Natural killer cell (primary cell): ENCODE results near the gene DPH2. TPM values are rescaled to one million over a fixed set of nuclear protein-coding genes. Genes with fewer than 3 reads are reported as not detected.

Experiments used
- ATAC-seq, 3 donors: fragments of 150-1000 bp in 2 of 3; fragments of 200-7000 bp in 1 of 3; cut with Tn5 transposase; 1 replicate in 1 of 3; 2 replicates in 2 of 3; pipeline ENCODE4 v1.10.0; 2021; ENCODE audit warnings: mild to moderate bottlenecking in 2 of 3, moderate library complexity in 2 of 3
- DNase-seq, 2 donors: peaks; one replicate each; pipeline versions ENCODE4 v3.0.0 to v3.0.0-alpha.2; 2013 to 2021; ENCODE audit warnings: mixed read lengths in 1 of 2
- H3K27ac ChIP-seq: one replicate; pipeline ENCODE4 v1.5.1; 2013; ENCODE audit warnings: mild to moderate bottlenecking, low read length
- H3K27me3 ChIP-seq: one replicate; pipeline ENCODE4 v1.6.1; 2013; ENCODE audit warnings: low read length; ENCODE audit not compliant: control insufficient read depth, insufficient read depth
- H3K36me3 ChIP-seq: one replicate; pipeline ENCODE4 v1.6.1; 2013; ENCODE audit warnings: low read length; ENCODE audit not compliant: control insufficient read depth, insufficient read depth
- H3K4me1 ChIP-seq: one replicate; pipeline ENCODE4 v1.6.1; 2013; ENCODE audit warnings: low read length; ENCODE audit not compliant: control insufficient read depth, insufficient read depth
- H3K4me3 ChIP-seq: one replicate; pipeline ENCODE4 v1.5.1; 2013; ENCODE audit warnings: low read length
- H3K9me3 ChIP-seq: one replicate; pipeline ENCODE4 v1.6.1; 2013; ENCODE audit warnings: low read length; ENCODE audit not compliant: control insufficient read depth, insufficient read depth
- H3K27ac Mint-ChIP-seq, 2 donors: one replicate each; pipeline ENCODE4 v1.8.0; 2022; ENCODE audit warnings: mild to moderate bottlenecking in 2 of 2, mixed read lengths in 2 of 2, moderate library complexity in 1 of 2
- H3K27me3 Mint-ChIP-seq, 2 donors: one replicate each; pipeline ENCODE4 v1.8.0; 2022; ENCODE audit warnings: low read depth in 2 of 2, mixed read lengths in 2 of 2
- H3K36me3 Mint-ChIP-seq: one replicate; pipeline ENCODE4 v1.8.0; 2022; ENCODE audit warnings: mixed read lengths
- H3K4me1 Mint-ChIP-seq, 2 donors: one replicate each; pipeline ENCODE4 v1.8.0; 2022; ENCODE audit warnings: mixed read lengths in 2 of 2
- H3K4me3 Mint-ChIP-seq: one replicate; pipeline ENCODE4 v1.8.0; 2022; ENCODE audit warnings: mild to moderate bottlenecking, moderate library complexity, mixed read lengths
- H3K9me3 Mint-ChIP-seq, 2 donors: one replicate each; pipeline ENCODE4 v1.8.0; 2022; ENCODE audit warnings: mixed read lengths in 2 of 2
- CTCF ChIP-seq: fragments of 200-600 bp; IDR thresholded peaks from one replicate; pipeline ENCODE4 v1.8.0; 2022; ENCODE audit warnings: antibody characterized with exemption
- WGBS: methylation state at CpG from one replicate; pipeline ENCODE4 v1.1.7; 2013; ENCODE audit warnings: missing lambda C conversion rate; ENCODE audit not compliant: insufficient coverage; 5-methylcytosine and 5-hydroxymethylcytosine counted together
- intact Hi-C: fragments of 100-400 bp; cut with micrococcal nuclease; formaldehyde crosslinking; loops from one replicate; pipeline ENCODE4 v1.14.2; 2022
- total RNA-seq, 4 donors: library from RNA; stranded (reverse); fragments of 120-200 nt in 1 of 4; gene quantifications; one replicate each; pipeline versions ENCODE4 v1.2.3 to v1.2.4, GENCODE V29; 2013 to 2022

DPH2 gene
- total RNA-seq, 3 donors from 2014 or later (not counting 1 experiment from before 2014, with no cell fraction given): 18.2 to 27.3 (median 18.8) TPM

GRCh38 chr1:43981135-43981491 is 11.3 kb downstream of the DPH2 start:
- no peak for TF ChIP-seq CTCF
- no peak for ATAC-seq
- Histone ChIP-seq H3K4me1 (peaks cover 29% of the 10 kb centered on the region), H3K9me3 (no peaks in the 10 kb centered on the region), H3K4me3 (no peak overlapping the region), H3K27ac (no peak overlapping the region), H3K36me3 (peaks cover 18% of the 10 kb centered on the region), H3K27me3 (no peaks in the 10 kb centered on the region)
- peaks cover 9% of the 10 kb centered on the region for H3K36me3 Mint-ChIP-seq
- no peaks in the 10 kb centered on the region for H3K9me3 Mint-ChIP-seq
- no peak overlapping the region for H3K4me3 Mint-ChIP-seq
- intact Hi-C loops: no loop called here
- no peak for DNase-seq
- no peak overlapping the region for H3K27ac Mint-ChIP-seq
- no peaks in the 10 kb centered on the region for H3K27me3 Mint-ChIP-seq
- peaks cover 23 to 49% of the 10 kb centered on the region in 2 donors for H3K4me1 Mint-ChIP-seq
- 86% methylated on average over 20 of the region's 20 CpGs for WGBS

- no peaks in the 10 kb centered on the region for H3K27me3 Mint-ChIP-seq
- no peak overlapping the region for H3K27ac ChIP-seq
- WGBS: 96% methylated on average over 20 of the region's 20 CpGs
- no peak overlapping the region for H3K4me3 Mint-ChIP-seq
- peaks cover 9% of the 10 kb centered on the region for H3K36me3 Mint-ChIP-seq
- no peaks in the 10 kb centered on the region for H3K9me3 Mint-ChIP-seq
- H3K9me3 ChIP-seq: no peaks in the 10 kb centered on the region
- no peak overlapping the region for H3K4me3 ChIP-seq
- peaks cover 17 to 44% of the 10 kb centered on the region in 2 donors for H3K4me1 Mint-ChIP-seq
- TF ChIP-seq CTCF: no peak
- H3K27me3 ChIP-seq: no peaks in the 10 kb centered on the region
- no peak for ATAC-seq
- no peak overlapping the region for H3K27ac Mint-ChIP-seq
- DNase-seq: no peak
- H3K36me3 ChIP-seq: peaks cover 14% of the 10 kb centered on the region
- H3K4me1 ChIP-seq: peaks cover 24% of the 10 kb centered on the region
- intact Hi-C loops: no loop called here
These were observed 11.8 kb downstream of the DPH2 start for GRCh38 chr1:43981636-43982035.

GRCh38 chr1:43982241-43982640 is 12.4 kb downstream of the DPH2 start:
- H3K27ac ChIP-seq: no peak overlapping the region
- no peak overlapping the region for H3K4me3 Mint-ChIP-seq
- no peak for DNase-seq
- no peak overlapping the region for H3K4me3 ChIP-seq
- ATAC-seq: no peak
- peaks cover 8% of the 10 kb centered on the region for H3K36me3 ChIP-seq
- H3K27me3 ChIP-seq: no peaks in the 10 kb centered on the region
- H3K9me3 ChIP-seq: no peaks in the 10 kb centered on the region
- H3K9me3 Mint-ChIP-seq: no peaks in the 10 kb centered on the region
- no peak overlapping the region for H3K27ac Mint-ChIP-seq
- H3K36me3 Mint-ChIP-seq: peaks cover 5% of the 10 kb centered on the region
- H3K4me1 ChIP-seq: peaks cover 20% of the 10 kb centered on the region
- intact Hi-C loops: no loop called here
- peaks cover 11 to 38% of the 10 kb centered on the region in 2 donors for H3K4me1 Mint-ChIP-seq
- no peaks in the 10 kb centered on the region for H3K27me3 Mint-ChIP-seq
- 89% methylated on average over 8 of the region's 8 CpGs for WGBS
- TF ChIP-seq CTCF: no peak

- H3K4me1 Mint-ChIP-seq: peaks cover 6 to 32% of the 10 kb centered on the region in 2 donors
- Histone ChIP-seq H3K27me3 (no peaks in the 10 kb centered on the region), H3K4me3 (no peak overlapping the region), H3K36me3 (peaks cover 3% of the 10 kb centered on the region), H3K27ac (no peak overlapping the region), H3K9me3 (no peaks in the 10 kb centered on the region), H3K4me1 (peaks cover 20% of the 10 kb centered on the region)
- WGBS: 86% methylated on average over 15 of the region's 15 CpGs
- H3K36me3 Mint-ChIP-seq: no peaks in the 10 kb centered on the region
- no peak for TF ChIP-seq CTCF
- ATAC-seq: no peak
- intact Hi-C loops: no loop called here
- no peak for DNase-seq
- no peak overlapping the region for H3K4me3 Mint-ChIP-seq
- H3K27ac Mint-ChIP-seq: no peak overlapping the region
- no peaks in the 10 kb centered on the region for H3K27me3 Mint-ChIP-seq
- H3K9me3 Mint-ChIP-seq: no peaks in the 10 kb centered on the region
These were observed 13.0 kb downstream of the DPH2 start for GRCh38 chr1:43982808-43983207.
